Lung (tissue), 12 donors: ENCODE data around the gene KIF26B. TPM values are rescaled to one million over a fixed set of nuclear protein-coding genes. Genes with fewer than 3 reads are reported as not detected.

Source experiments
- ATAC-seq: fragments of 200-7000 bp; cut with Tn5 transposase; one replicate; pipeline ENCODE4 v1.9.1; 2020; ENCODE audit warnings: moderate number of reproducible peaks; ENCODE audit not compliant: insufficient read depth, low FRiP score
- DNase-seq, 3 donors: peaks; one replicate each; pipeline ENCODE4 v3.0.0-alpha.2; 2013 to 2017
- H3K27ac ChIP-seq, 2 donors: one replicate each; pipeline ENCODE4 v1.5.1; 2013; ENCODE audit warnings: mild to moderate bottlenecking in 2 of 2, moderate library complexity in 2 of 2, control low read depth in 1 of 2, inconsistent platforms in 1 of 2, low read depth in 1 of 2, low read length in 1 of 2
- H3K27me3 ChIP-seq, 3 donors: one replicate each; pipeline ENCODE4 v1.5.1; 2013; ENCODE audit warnings: low read length in 2 of 3; ENCODE audit not compliant: control insufficient read depth in 3 of 3, insufficient read depth in 3 of 3
- H3K36me3 ChIP-seq, 4 donors: one replicate each; pipeline ENCODE4 v1.5.1; 2013; ENCODE audit warnings: low read length in 4 of 4, mild to moderate bottlenecking in 1 of 4, moderate library complexity in 1 of 4; ENCODE audit not compliant: control insufficient read depth in 4 of 4, insufficient read depth in 4 of 4
- H3K4me1 ChIP-seq, 5 donors: one replicate each; pipeline ENCODE4 v1.5.1; 2013; ENCODE audit warnings: low read length in 5 of 5, mild to moderate bottlenecking in 2 of 5, moderate library complexity in 1 of 5; ENCODE audit not compliant: control insufficient read depth in 5 of 5, insufficient read depth in 5 of 5
- H3K4me3 ChIP-seq: one replicate; pipeline ENCODE4 v1.5.1; 2013; ENCODE audit warnings: mild to moderate bottlenecking, control low read depth, moderate library complexity
- H3K9ac ChIP-seq, 2 donors: one replicate each; pipeline ENCODE4 v1.5.1; 2013; ENCODE audit warnings: low read length in 2 of 2, control low read depth in 1 of 2; ENCODE audit not compliant: insufficient read depth in 1 of 2
- H3K9me3 ChIP-seq, 4 donors: one replicate each; pipeline ENCODE4 v1.5.1; 2013; ENCODE audit warnings: low read length in 3 of 4, mild to moderate bottlenecking in 1 of 4, moderate library complexity in 1 of 4; ENCODE audit not compliant: control insufficient read depth in 4 of 4, insufficient read depth in 3 of 4
- CTCF ChIP-seq: IDR thresholded peaks from 2 replicates; pipeline ENCODE4 v1.5.1; 2012; ENCODE audit warnings: mild to moderate bottlenecking; ENCODE audit errors: control extremely low read depth, extremely low read depth
- WGBS, 2 donors: extraction: QIAGEN DNeasy Blood & Tissue Kit; methylation state at CpG; one replicate each; pipeline ENCODE4 v1.1.7; 2013; 5-methylcytosine and 5-hydroxymethylcytosine counted together
- polyA plus RNA-seq, 2 donors: library from polyadenylated mRNA; stranded (reverse); fragments of 200-250 nt; gene quantifications; one replicate each; pipeline ENCODE4 v1.2.1, GENCODE V29; 2013
- total RNA-seq, 2 donors: library from RNA; depleted of rRNA in 1 of 2; stranded (reverse); fragments of >200 nt in 1 of 2; gene quantifications; one replicate each; pipeline ENCODE4 v1.2.1, GENCODE V29; 2014 to 2021
- donor health status: control.
- donor health status: control.
- donor health status: Bipolar disorder and iron deficiency.
- donor health status: healthy.
- donor health status: DM: yes; HTN: yes; CAD: no.

Gene KIF26B
- total and polyA plus RNA-seq, 4 donors, result 0.61 to 6.7 (median 2.2) TPM

GRCh38 chr1:245560316-245560859, 405.6 kb downstream of the KIF26B start:
- DNase-seq (no peak), ATAC-seq (no peak)
- Histone ChIP-seq H3K4me3 (no peak overlapping the region), H3K27me3 (no peaks in the 10 kb centered on the region), H3K27ac (no peak overlapping the region), H3K4me1 (no peaks in the 10 kb centered on the region), H3K9ac (no peak overlapping the region), H3K36me3 (no peaks in the 10 kb centered on the region), H3K9me3 (no peaks in the 10 kb centered on the region)
- WGBS, 2 donors, result 86 to 92% methylated on average over 12 of the region's 12 CpGs
- no peak for TF ChIP-seq CTCF

GRCh38 chr1:245561665-245562234, 407.0 kb downstream of the KIF26B start:
- 86 to 89% methylated on average over 10 of the region's 10 CpGs for WGBS, 2 donors
- no peaks in the 10 kb centered on the region for H3K9me3 ChIP-seq
- no peaks in the 10 kb centered on the region for H3K36me3 ChIP-seq
- H3K27ac ChIP-seq, result no peak overlapping the region
- H3K4me1 ChIP-seq, result no peaks in the 10 kb centered on the region
- H3K27me3 ChIP-seq, result no peaks in the 10 kb centered on the region
- ATAC-seq (no peak), DNase-seq (no peak)
- H3K9ac ChIP-seq, result no peak overlapping the region
- TF ChIP-seq CTCF, result no peak
- H3K4me3 ChIP-seq, result no peak overlapping the region

GRCh38 chr1:245566134-245566533, 411.3 kb downstream of the KIF26B start:
- TF ChIP-seq CTCF, result no peak
- no peak for ATAC-seq
- no peaks in the 10 kb centered on the region for H3K27me3 ChIP-seq
- no peak overlapping the region for H3K4me3 ChIP-seq
- H3K27ac ChIP-seq, result no peak overlapping the region
- H3K9me3 ChIP-seq, result no peaks in the 10 kb centered on the region
- no peak overlapping the region for H3K9ac ChIP-seq
- DNase-seq, result no peak
- 87 to 95% methylated on average over 2 of the region's 2 CpGs for WGBS, 2 donors
- H3K36me3 ChIP-seq, result no peaks in the 10 kb centered on the region
- peaks cover 0 to 8% (median 4%) of the 10 kb centered on the region in 5 donors for H3K4me1 ChIP-seq
